DND-41 (cell line): ENCODE measurements around the gene TMCC1.
"Not testable (repeated sequence)": the region's sequence is repeated elsewhere in the genome, so short reads cannot be mapped to it uniquely, and the experiment has no call there.

Experiments
- ATAC-seq: fragments of 200-7000 bp; cut with Tn5 transposase; 3 replicates; pipeline ENCODE4 v1.9.1; 2021; ENCODE audit warnings: low read depth; ENCODE audit not compliant: insufficient read depth
- DNase-seq: peaks from one replicate; pipeline ENCODE4 v3.0.0-alpha.2; 2020
- H2AFZ ChIP-seq: 2 replicates; pipeline ENCODE4 v1.6.0; 2012; ENCODE audit warnings: low read depth, low read length
- H3K27ac ChIP-seq: 2 replicates; pipeline ENCODE4 v1.5.1; 2012; ENCODE audit warnings: low read length, inconsistent platforms
- H3K27me3 ChIP-seq: fragments of 200-600 bp; sonication (generic); 2 replicates; pipeline ENCODE4 v1.6.0; 2012; ENCODE audit warnings: low read length, mild to moderate bottlenecking, inconsistent platforms; ENCODE audit not compliant: insufficient read depth, poor library complexity
- H3K36me3 ChIP-seq: 2 replicates; pipeline ENCODE4 v1.5.1; 2012; ENCODE audit warnings: low read length, inconsistent platforms; ENCODE audit not compliant: insufficient read depth
- H3K4me1 ChIP-seq: 2 replicates; pipeline ENCODE4 v1.5.1; 2012; ENCODE audit warnings: mild to moderate bottlenecking, low read length; ENCODE audit not compliant: insufficient read depth
- H3K4me2 ChIP-seq: 2 replicates; pipeline ENCODE4 v1.6.0; 2012; ENCODE audit warnings: mild to moderate bottlenecking, moderate library complexity, low read length, inconsistent platforms; ENCODE audit not compliant: insufficient read depth
- H3K4me3 ChIP-seq, 2 experiments: fragments of 200-600 bp in 1 of 2; shearing (Covaris generic) in 1 of 2; 2 replicates each; pipeline ENCODE4 v1.5.1; 2012 to 2016; ENCODE audit warnings: inconsistent platforms in 2 of 2, low read length in 2 of 2, mild to moderate bottlenecking in 2 of 2, low read depth in 1 of 2, moderate library complexity in 1 of 2
- H3K79me2 ChIP-seq: 2 replicates; pipeline ENCODE4 v1.6.0; 2012; ENCODE audit warnings: low read length, inconsistent platforms; ENCODE audit not compliant: insufficient read depth
- H3K9ac ChIP-seq: 2 replicates; pipeline ENCODE4 v1.6.0; 2012; ENCODE audit warnings: low read depth, mild to moderate bottlenecking, inconsistent platforms, low read length, moderate library complexity
- H3K9me3 ChIP-seq: 2 replicates; pipeline ENCODE4 v1.5.1; 2012; ENCODE audit warnings: low read length, moderate library complexity, mild to moderate bottlenecking, inconsistent platforms; ENCODE audit not compliant: insufficient read depth, severe bottlenecking
- H4K20me1 ChIP-seq: 2 replicates; pipeline ENCODE4 v1.6.0; 2012; ENCODE audit warnings: low read length; ENCODE audit not compliant: insufficient read depth
- EZH2 ChIP-seq: IDR thresholded peaks from 3 replicates; pipeline ENCODE4 v1.6.1; 2012; ENCODE audit warnings: borderline replicate concordance, low read depth, mild to moderate bottlenecking, moderate library complexity, low read length, inconsistent platforms; ENCODE audit not compliant: severe bottlenecking
- TF ChIP-seq, protein P1 (sequence below): IDR thresholded peaks from 2 replicates; pipeline ENCODE4 v1.5.1; 2012; ENCODE audit warnings: borderline replicate concordance, low read length, moderate library complexity, mild to moderate bottlenecking; ENCODE audit not compliant: poor library complexity, severe bottlenecking; ENCODE audit errors: extremely low read depth

TMCC1 gene

GRCh38 chr3:129699199-129699598 lies 194.3 kb downstream of the TMCC1 start:
- H4K20me1 ChIP-seq, result no peaks in the 10 kb centered on the region
- H3K4me1 ChIP-seq, result no peaks in the 10 kb centered on the region
- TF ChIP-seq, protein P1, sequence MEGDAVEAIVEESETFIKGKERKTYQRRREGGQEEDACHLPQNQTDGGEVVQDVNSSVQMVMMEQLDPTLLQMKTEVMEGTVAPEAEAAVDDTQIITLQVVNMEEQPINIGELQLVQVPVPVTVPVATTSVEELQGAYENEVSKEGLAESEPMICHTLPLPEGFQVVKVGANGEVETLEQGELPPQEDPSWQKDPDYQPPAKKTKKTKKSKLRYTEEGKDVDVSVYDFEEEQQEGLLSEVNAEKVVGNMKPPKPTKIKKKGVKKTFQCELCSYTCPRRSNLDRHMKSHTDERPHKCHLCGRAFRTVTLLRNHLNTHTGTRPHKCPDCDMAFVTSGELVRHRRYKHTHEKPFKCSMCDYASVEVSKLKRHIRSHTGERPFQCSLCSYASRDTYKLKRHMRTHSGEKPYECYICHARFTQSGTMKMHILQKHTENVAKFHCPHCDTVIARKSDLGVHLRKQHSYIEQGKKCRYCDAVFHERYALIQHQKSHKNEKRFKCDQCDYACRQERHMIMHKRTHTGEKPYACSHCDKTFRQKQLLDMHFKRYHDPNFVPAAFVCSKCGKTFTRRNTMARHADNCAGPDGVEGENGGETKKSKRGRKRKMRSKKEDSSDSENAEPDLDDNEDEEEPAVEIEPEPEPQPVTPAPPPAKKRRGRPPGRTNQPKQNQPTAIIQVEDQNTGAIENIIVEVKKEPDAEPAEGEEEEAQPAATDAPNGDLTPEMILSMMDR, result no peak
- no peak for TF ChIP-seq EZH2
- H3K9me3 ChIP-seq, result peaks cover 8% of the 10 kb centered on the region
- H3K9ac ChIP-seq, result no peak overlapping the region
- DNase-seq, result no peak
- H3K36me3 ChIP-seq, result 0 out of 2 replicates have a peak, but pooled peaks cover 8% of the 10 kb centered on the region
- H3K4me3 ChIP-seq, result no peak overlapping the region
- H3K79me2 ChIP-seq, result no peaks in the 10 kb centered on the region
- no peak overlapping the region for H3K27ac ChIP-seq
- no peak overlapping the region for H3K4me2 ChIP-seq
- no peak for ATAC-seq
- no peaks in the 10 kb centered on the region for H3K27me3 ChIP-seq
- no peak overlapping the region for H2AFZ ChIP-seq

DNA sequence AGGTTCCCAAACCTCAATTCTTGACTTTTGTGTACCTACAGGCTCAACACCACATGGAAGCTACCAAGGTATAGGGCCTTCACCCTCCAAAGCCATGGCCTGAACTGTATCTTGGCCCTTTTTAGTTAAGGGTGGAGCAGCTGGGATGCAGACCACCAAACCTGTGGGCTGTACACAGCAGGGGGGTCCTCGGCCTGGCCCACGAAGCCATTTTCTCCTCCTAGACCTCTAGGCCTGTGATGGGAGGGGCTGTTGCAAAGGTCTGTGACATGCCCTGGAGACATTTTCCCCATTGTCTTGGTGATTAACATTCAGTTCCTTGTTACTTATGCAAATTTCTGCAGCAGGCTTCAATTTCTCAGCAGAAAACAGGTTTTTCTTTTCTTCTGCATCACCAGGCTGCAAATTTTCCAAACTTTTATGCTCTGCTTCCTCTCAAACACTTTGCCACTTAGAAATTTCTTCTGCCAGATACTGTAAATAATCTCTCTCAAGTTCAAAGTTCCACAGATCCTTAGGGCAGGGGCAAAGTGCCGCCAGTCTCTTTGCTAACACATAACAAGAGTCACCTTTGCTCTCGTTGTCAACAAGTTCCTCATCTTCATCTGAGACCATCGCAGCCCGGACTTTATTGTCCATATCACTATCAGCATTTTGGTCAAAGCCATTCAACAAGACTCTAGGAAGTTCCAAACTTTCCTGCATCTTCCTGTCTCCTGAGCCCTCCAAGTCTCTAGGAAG lies 196.1 kb downstream of the TMCC1 start:
- H3K9ac ChIP-seq, result no peak overlapping the region
- DNase-seq, result no peak
- H3K27me3 ChIP-seq, result no peaks in the 10 kb centered on the region
- H3K4me1 ChIP-seq, result no peaks in the 10 kb centered on the region
- H3K4me3 ChIP-seq, result no peak overlapping the region
- peaks cover 8% of the 10 kb centered on the region for H3K9me3 ChIP-seq
- H3K36me3 ChIP-seq, result 0 out of 2 replicates have a peak, but pooled peaks cover 8% of the 10 kb centered on the region
- H3K27ac ChIP-seq, result no peak overlapping the region
- ATAC-seq, result no peak
- H2AFZ ChIP-seq, result no peak overlapping the region
- H4K20me1 ChIP-seq, result no peaks in the 10 kb centered on the region
- no peak for TF ChIP-seq EZH2
- TF ChIP-seq, protein P1, result no peak
- no peaks in the 10 kb centered on the region for H3K79me2 ChIP-seq
- no peak overlapping the region for H3K4me2 ChIP-seq

GRCh38 chr3:129696430-129696829 lies 197.1 kb downstream of the TMCC1 start:
- not testable (repeated sequence) for ATAC-seq, H3K9me3 ChIP-seq, H3K4me2 ChIP-seq, H3K4me1 ChIP-seq, H4K20me1 ChIP-seq, H3K4me3 ChIP-seq, H2AFZ ChIP-seq, H3K36me3 ChIP-seq, DNase-seq, H3K27ac ChIP-seq, H3K27me3 ChIP-seq, H3K9ac ChIP-seq, H3K79me2 ChIP-seq

DNA sequence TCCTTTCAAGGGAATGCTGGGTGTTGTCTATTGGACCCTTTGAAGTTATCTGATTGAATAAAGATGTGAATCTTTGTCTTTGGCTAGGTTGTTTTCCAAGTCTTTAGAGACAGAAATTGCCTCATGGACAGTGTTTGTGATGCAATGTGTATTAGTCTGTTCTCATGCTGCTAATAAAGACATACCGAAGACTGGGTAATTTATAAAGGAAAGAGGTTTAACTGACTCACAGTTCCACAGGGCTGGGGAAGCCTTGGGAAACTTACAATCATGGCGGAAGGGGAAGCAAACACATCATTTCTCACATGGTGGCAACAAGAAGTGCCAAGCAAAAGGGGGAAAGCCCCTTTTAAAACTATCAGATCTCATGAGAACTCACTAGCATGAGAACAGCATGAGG lies 198.3 kb downstream of the TMCC1 start:
- Histone ChIP-seq H3K4me2 (no peak overlapping the region), H2AFZ (no peak overlapping the region), H4K20me1 (no peaks in the 10 kb centered on the region), H3K9me3 (peaks cover 8% of the 10 kb centered on the region), H3K9ac (no peak overlapping the region), H3K4me3 (no peak overlapping the region), H3K79me2 (no peaks in the 10 kb centered on the region), H3K27ac (no peak overlapping the region), H3K4me1 (no peaks in the 10 kb centered on the region), H3K27me3 (no peaks in the 10 kb centered on the region), H3K36me3 (0 out of 2 replicates have a peak, but pooled peaks cover 8% of the 10 kb centered on the region)
- DNase-seq (no peak), ATAC-seq (no peak)
- TF ChIP-seq, protein P1, result no peak
- TF ChIP-seq EZH2, result no peak
